ENCODE measurements around the gene NRSN2.
"Not testable (repeated sequence)": the region's sequence is repeated elsewhere in the genome, so short reads cannot be mapped to it uniquely, and the experiment has no call there.

Gene NRSN2

GRCh38 chr20:366719-367485 lies 20.0 kb downstream of the NRSN2 start:
- DNase-seq (ENCODE audit: low spot score) = no peak
- TF ChIP-seq, protein P1, sequence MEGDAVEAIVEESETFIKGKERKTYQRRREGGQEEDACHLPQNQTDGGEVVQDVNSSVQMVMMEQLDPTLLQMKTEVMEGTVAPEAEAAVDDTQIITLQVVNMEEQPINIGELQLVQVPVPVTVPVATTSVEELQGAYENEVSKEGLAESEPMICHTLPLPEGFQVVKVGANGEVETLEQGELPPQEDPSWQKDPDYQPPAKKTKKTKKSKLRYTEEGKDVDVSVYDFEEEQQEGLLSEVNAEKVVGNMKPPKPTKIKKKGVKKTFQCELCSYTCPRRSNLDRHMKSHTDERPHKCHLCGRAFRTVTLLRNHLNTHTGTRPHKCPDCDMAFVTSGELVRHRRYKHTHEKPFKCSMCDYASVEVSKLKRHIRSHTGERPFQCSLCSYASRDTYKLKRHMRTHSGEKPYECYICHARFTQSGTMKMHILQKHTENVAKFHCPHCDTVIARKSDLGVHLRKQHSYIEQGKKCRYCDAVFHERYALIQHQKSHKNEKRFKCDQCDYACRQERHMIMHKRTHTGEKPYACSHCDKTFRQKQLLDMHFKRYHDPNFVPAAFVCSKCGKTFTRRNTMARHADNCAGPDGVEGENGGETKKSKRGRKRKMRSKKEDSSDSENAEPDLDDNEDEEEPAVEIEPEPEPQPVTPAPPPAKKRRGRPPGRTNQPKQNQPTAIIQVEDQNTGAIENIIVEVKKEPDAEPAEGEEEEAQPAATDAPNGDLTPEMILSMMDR (IDR thresholded peaks at IDR 0.05) = no peak
- Histone ChIP-seq H3K4me3 (no peak overlapping the region), H3K27ac (no peak overlapping the region)

- H3K4me3 ChIP-seq = no peak overlapping the region
- H3K27ac ChIP-seq = no peak overlapping the region
- DNase-seq (ENCODE audit: low spot score) = no peak
- TF ChIP-seq, protein P1 (IDR thresholded peaks at IDR 0.05) = no peak
Observed at GRCh38 chr20:367486-367887, 20.6 kb downstream of the NRSN2 start.

DNA sequence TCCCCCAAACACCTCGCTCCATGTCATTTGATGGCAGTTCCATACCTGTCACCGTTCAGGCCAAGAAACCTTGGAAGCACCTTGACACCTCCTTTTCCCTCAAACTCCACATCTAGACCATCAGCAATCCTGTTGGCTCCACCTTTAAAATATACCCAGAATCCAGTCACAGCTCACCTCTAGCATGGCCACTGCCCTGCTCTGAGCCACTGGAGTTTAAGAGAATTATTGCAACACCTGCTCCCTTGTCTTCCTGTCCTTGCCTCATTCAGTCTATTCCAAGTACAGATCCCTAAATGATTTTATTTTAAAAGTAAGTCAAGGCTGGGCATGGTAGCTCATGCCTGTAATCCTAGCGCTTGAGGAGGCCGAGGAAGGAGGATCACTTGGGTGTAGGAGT lies 22.0 kb downstream of the NRSN2 start:
- TF ChIP-seq, protein P1 (IDR thresholded peaks at IDR 0.05) = no peak
- DNase-seq (ENCODE audit: low spot score) = no peak
- H3K4me3 ChIP-seq = no peak overlapping the region
- no peak overlapping the region for H3K27ac ChIP-seq

DNA sequence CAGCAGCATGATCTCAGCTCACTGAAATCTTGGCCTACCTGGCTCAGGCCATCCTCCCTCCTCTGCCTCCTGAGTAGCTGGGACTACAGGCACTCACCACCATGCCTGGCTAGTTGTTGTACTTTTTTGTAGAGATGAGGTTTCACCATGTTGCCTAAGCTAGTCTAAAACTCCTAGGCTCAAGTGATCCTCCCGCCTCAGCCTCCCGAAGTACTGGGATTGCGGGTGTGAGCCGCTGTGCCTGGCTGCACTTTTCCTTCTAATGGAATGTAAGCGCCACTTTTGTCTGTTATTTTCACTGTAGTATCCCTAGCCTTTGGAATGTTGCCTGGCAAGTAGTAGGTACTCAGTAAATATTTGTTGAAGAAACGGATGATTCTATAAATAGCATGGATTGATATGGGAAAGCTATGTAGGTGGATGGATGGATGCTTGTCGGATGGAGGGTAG lies 23.3 kb downstream of the NRSN2 start:
- TF ChIP-seq, protein P1 (IDR thresholded peaks at IDR 0.05) = no peak
- Histone ChIP-seq H3K4me3 (no peak overlapping the region), H3K27ac (no peak overlapping the region)
- DNase-seq (ENCODE audit: low spot score) = no peak

- H3K27ac ChIP-seq = peak overlapping the region in 1 of 2 donors; percentile 31
- H3K4me3 ChIP-seq = no peak overlapping the region
- TF ChIP-seq, protein P1 (IDR thresholded peaks at IDR 0.05) = no peak
- no peak for DNase-seq (ENCODE audit: low spot score)
Observed at GRCh38 chr20:370977-371754, 24.3 kb downstream of the NRSN2 start.

GRCh38 chr20:371755-372542 lies 25.0 kb downstream of the NRSN2 start:
- peak overlapping the region in 1 of 2 donors; percentile 31 for H3K27ac ChIP-seq

GRCh38 chr20:372543-373082 lies 25.7 kb downstream of the NRSN2 start:
- not testable (repeated sequence) for DNase-seq (ENCODE audit: low spot score); H3K27ac ChIP-seq; H3K4me3 ChIP-seq

More at GRCh38 chr20:371755-372542, 25.0 kb downstream of the NRSN2 start:
- TF ChIP-seq, protein P1 (IDR thresholded peaks at IDR 0.05) = no peak
- no peak for DNase-seq (ENCODE audit: low spot score)
- no peak overlapping the region for H3K4me3 ChIP-seq

Data from coronary artery (tissue), 2 donors.